SH-SY5Y (cell line): ENCODE results near the gene RNF123.

ENCODE experiments used
- GATA2 ChIP-seq: IDR thresholded peaks from 2 replicates; pipeline ENCODE4 v1.6.1; 2011; ENCODE audit warnings: mild to moderate bottlenecking, low read depth, low read length
- GATA3 ChIP-seq: IDR thresholded peaks from 2 replicates; pipeline ENCODE4 v1.6.1; 2011; ENCODE audit warnings: low read depth, mild to moderate bottlenecking, low read length, moderate library complexity

RNF123 gene

DNA sequence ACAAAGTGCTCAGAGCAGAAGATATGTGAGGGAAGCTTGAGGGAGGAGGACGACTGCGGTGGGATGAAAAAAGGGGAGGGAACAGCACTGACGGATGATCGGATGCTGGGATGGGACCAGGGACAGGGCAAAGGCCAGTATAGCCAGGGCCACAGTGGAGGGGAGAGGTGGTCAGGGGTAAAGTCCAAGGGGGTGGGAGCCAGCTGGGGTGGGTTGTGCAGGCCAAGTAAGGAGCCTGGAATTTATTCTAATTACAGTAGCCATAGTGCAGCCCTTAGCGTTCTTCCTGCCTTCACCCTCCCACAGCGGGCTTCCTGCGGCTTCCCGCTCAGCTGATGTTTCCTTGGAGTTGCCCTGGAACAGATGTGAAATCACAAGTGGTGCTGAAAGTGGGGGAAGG, 22.8 kb upstream of the RNF123 start:
- TF ChIP-seq GATA2 (no peak), GATA3 (no peak)

DNA sequence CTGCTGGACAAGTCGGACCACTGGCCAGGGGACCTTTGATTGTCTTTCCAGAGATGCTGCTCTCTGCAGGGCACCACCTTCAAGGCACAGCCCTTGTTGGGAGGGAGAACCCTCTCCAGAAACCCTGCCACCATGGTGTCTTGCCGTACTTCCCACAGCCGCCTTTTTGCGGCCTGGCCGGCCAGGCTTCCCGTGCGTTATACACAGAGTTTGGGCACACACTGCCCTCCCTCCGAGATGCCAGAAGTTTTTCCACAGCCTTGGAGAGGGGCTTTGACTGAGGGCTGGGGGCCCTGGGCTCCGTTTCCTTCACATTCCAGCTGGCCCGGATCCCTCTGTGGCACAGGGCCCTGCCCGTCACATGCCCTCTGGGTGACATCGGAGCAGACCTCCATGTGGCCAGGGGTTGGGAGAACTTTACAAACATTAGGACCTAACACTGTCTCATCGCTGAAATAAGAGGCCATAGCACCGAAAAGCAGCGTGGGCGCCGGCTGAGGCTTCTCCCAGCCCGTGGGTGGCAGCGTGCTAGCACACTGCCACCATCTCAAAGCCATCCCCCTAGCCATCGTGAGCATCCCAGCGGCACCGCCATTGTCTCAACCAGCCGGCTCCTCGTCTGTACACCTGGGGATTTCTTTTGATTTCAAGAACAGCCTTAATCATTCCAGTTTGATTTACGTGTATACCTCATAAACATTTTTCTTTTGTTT, 21.5 kb upstream of the RNF123 start:
- no peak for TF ChIP-seq GATA3

DNA sequence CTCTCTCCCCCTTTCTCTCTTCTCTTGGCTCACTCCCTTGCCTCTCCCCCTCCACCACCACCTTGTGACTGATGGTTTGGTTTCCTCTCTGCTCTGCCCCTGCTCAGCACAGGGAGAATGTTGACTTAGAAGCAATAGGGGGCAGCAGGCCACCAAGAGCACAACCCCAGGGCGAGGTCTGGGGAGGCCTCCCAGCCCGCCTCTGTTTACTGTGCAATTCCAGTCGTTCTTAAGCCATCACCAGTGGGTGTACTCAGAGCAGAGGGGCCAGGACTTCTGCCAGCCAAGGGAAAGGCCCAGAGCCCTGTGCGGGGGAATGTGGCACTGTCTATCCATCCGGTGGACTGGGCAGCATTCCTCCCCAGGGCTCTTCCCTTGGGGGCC, 21.0 kb upstream of the RNF123 start:
- TF ChIP-seq GATA2 (no peak), GATA3 (no peak)

DNA sequence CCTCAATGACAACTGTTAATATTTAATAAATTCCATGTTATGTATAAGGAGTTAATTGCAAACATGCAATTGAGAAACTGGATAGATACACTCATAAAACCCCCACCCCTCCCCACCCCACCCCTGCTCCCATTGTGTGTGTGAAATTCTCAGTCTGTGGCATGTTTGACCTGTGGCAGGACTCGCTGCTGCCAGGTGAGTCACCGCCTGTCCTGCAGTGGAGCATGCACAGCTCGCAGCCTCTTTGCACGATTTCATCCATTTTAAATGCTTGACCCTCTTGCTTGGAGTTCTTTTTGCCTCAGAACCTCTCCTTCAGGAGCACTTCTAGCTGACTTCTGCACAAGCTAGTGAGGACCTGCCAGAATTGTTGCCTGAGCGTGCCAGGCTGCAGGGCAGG, 20.5 kb upstream of the RNF123 start:
- no peak for TF ChIP-seq GATA2

- no peak for TF ChIP-seq GATA3
These were observed 20.0 kb upstream of the RNF123 start for GRCh38 chr3:49669352-49669751.

- no peak for TF ChIP-seq GATA3
- no peak for TF ChIP-seq GATA2
These were observed 18.4 kb upstream of the RNF123 start for GRCh38 chr3:49670940-49671290.

- TF ChIP-seq GATA3: no peak
- no peak for TF ChIP-seq GATA2
These were observed 17.8 kb upstream of the RNF123 start for GRCh38 chr3:49671291-49672288.

DNA sequence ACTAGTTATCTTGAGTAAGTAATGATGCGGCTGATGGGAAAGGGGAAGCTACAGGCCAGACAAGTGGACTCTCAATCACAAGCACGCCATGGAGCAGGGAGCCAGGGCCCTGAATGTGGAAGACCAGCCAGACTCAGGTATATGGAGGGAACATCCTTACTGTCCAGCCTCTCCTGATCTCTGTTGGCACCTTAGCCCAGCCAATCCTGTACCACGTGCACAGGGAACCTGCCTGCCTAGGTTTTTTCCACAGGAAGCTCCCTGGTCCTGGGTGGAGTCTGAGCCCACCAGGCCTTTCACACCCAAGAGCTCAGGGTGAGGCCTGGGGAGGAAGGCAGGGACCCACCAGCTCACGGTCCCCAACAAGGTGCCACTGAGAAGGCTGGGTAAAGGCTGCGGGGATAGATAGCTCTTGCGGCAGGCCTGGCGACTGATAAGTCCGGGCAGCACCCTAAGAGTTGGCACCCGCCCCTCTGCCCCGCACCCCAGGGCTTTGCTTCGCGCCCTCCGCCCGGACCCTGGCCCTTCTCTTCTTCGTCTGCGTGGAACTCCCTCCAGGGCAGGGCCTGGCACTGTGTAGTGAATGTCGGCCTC, 16.1 kb upstream of the RNF123 start:
- TF ChIP-seq GATA3: no peak
- no peak for TF ChIP-seq GATA2

DNA sequence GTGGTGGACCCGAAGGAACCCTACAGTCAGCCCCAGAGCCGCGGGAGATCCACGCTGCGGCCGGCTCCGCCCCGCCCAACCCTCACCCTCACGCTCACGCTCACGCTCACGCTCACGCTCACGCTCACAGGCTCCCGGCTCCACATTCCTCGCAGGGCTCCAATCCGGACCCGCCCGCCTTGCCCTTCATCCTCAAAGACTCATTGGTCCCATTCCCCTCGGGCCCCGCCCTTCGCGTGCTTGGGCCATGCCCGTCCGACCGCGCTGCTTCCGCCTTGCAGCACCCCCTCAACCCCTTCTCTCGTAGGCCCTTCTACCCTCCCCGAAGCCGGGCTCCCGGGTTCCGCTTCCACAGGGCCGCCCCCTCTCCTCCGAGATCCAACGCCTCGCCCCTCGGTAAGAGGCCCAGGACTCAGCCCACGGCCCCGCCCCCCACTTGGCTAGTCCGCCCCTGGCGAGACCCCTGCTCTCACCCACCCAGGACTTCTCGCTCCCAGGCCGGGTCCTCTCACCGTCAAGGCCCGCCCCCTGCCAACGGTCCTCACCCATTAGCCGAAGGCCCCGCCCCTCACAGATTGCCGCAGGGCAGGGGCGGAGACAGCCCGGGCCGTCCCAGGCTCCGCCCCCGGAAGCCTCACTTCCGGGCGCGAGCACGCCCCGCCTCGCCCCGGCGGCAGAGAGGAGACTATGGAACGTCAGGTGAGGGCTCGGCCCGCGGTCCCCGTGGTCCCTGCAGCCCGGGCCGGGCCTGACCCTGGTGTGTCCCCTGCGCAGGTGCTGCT, 15.5 kb upstream of the RNF123 start, which contains the start of gene APEH:
Gene APEH, plus strand, starts transcription at position 637 of the 782 bp plus-strand sequence. Its CDS starts 51 bp downstream, at position 688.
- no peak for TF ChIP-seq GATA2
- no peak for TF ChIP-seq GATA3

- TF ChIP-seq GATA2: no peak
- TF ChIP-seq GATA3: no peak
These were observed 14.8 kb upstream of the RNF123 start for GRCh38 chr3:49674497-49674983.

DNA sequence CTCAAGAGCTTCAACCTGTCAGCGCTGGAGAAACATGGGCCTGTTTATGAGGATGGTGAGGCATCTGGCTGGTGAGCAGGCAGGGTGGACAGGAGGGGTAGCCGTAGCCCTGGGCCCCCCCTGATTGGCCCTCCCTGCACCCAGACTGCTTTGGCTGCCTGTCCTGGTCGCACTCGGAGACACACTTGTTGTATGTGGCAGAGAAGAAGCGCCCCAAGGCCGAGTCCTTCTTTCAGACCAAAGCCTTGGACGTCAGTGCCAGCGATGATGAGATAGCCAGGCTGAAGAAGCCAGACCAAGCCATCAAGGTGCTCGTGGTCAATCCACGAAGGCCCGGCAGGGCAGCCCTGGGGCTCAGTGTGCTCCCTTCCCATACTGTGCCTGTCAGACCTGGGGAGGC, 13.4 kb upstream of the RNF123 start:
- TF ChIP-seq GATA3 (no peak), GATA2 (no peak)

- TF ChIP-seq GATA2 (no peak), GATA3 (no peak)
These were observed 8.7 kb upstream of the RNF123 start for GRCh38 chr3:49680493-49681231.

DNA sequence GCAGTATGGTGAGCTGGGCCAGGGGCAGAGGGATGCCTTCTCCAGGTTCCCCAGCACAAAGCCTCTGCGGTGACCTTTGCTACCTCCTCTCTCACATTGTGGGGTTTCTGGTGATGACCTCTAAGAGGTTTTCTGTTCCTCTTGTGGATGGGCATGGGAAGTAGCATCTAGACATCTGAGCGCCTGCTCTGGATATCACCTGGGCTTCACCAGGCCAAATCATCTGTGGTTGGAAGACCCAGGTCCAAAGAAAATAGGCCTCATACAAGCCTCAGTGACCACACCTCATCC, 8.2 kb upstream of the RNF123 start:
- no peak for TF ChIP-seq GATA3
- no peak for TF ChIP-seq GATA2

GRCh38 chr3:49681543-49681942, 7.8 kb upstream of the RNF123 start:
- TF ChIP-seq GATA2 (no peak), GATA3 (no peak)
